GM12801 (cell line): ENCODE measurements around the gene ZNF423.

Source experiments
- TF ChIP-seq, protein P1 (sequence below): IDR thresholded peaks from one replicate; pipeline ENCODE4 v1.5.1; 2011; ENCODE audit warnings: control low read depth; ENCODE audit not compliant: insufficient read length; ENCODE audit errors: extremely low read depth

The ZNF423 gene

DNA sequence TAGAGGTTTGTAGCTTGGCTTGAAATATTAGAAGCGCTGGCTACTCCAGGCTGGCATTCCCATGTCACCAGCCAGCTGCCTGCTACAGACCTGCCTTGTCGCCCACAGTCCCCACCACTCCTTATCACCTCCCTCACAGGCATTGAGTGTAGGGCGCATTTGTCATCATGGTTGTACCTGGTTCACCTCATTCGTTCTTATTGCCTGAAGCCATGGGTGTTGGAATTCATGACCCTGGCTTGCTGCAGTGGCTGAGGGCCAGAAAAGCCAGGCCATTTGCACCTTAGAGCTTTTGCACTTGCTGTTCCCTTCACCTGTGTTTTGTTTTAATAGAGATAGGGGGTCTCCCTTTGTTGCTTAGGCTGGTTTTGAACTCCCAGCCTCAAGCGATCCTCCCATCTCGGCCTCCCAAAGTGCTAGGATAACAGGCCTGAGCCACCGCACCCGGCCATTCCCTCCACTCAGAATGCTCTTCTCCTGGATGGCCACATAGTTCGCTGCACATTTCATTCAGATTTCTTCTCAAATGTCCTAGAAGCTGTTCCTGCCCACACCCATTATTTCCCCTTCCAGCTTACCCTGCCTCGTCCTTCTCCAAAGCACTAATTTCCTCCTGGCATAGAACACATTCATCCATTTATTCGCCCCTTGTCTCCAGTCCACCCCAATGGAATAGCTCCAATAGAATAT lies 384.7 kb downstream of the ZNF423 start:
- TF ChIP-seq, protein P1, sequence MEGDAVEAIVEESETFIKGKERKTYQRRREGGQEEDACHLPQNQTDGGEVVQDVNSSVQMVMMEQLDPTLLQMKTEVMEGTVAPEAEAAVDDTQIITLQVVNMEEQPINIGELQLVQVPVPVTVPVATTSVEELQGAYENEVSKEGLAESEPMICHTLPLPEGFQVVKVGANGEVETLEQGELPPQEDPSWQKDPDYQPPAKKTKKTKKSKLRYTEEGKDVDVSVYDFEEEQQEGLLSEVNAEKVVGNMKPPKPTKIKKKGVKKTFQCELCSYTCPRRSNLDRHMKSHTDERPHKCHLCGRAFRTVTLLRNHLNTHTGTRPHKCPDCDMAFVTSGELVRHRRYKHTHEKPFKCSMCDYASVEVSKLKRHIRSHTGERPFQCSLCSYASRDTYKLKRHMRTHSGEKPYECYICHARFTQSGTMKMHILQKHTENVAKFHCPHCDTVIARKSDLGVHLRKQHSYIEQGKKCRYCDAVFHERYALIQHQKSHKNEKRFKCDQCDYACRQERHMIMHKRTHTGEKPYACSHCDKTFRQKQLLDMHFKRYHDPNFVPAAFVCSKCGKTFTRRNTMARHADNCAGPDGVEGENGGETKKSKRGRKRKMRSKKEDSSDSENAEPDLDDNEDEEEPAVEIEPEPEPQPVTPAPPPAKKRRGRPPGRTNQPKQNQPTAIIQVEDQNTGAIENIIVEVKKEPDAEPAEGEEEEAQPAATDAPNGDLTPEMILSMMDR = no peak

GRCh38 chr16:49470513-49470991 lies 385.4 kb downstream of the ZNF423 start:
- TF ChIP-seq, protein P1 = no peak

DNA sequence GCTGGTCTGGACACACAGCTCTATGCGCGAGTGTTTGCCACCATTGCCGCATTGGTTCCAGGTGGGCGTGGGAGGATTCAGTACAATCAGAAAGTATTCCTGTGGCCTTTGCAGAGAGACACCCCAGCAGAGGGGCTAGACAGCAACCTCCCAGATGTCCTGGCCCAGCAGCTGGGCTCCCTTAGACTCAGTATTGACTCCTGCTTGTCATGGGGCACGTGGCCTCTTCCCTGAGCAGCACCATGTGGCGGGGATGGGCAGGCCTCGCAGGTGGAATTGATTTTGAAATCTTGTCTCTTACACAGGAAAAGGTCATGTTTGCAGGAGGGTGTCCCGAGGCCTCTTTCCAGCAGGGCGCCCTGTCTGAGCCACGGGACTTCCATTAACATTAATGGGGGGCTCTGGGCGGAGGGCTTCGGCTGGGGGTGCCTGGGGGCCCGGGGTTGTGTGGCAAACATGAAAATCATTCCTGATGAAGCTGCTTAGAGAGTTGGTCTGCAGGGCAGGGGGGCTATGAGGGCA lies 385.9 kb downstream of the ZNF423 start:
- TF ChIP-seq, protein P1 = no peak

- TF ChIP-seq, protein P1 = no peak
Measured at GRCh38 chr16:49469311-49469670, 386.6 kb downstream of the ZNF423 start.

GRCh38 chr16:49468611-49469310 lies 387.2 kb downstream of the ZNF423 start:
- TF ChIP-seq, protein P1 = no peak

GRCh38 chr16:49467540-49468372 lies 388.2 kb downstream of the ZNF423 start:
- TF ChIP-seq, protein P1 = no peak

- TF ChIP-seq, protein P1 = no peak
Measured at GRCh38 chr16:49466881-49467280, 389.0 kb downstream of the ZNF423 start.
